ENCODE measurements around the gene ZNF786. TPM values are rescaled to one million over a fixed set of nuclear protein-coding genes. Genes with fewer than 3 reads are reported as not detected.

Gene ZNF786
- total RNA-seq, 4 donors from 2014 or later = 1.3 to 4.1 (median 3.1) TPM

GRCh38 chr7:149099058-149099457, 8.5 kb upstream of the ZNF786 start:
- TF ChIP-seq, protein P1, sequence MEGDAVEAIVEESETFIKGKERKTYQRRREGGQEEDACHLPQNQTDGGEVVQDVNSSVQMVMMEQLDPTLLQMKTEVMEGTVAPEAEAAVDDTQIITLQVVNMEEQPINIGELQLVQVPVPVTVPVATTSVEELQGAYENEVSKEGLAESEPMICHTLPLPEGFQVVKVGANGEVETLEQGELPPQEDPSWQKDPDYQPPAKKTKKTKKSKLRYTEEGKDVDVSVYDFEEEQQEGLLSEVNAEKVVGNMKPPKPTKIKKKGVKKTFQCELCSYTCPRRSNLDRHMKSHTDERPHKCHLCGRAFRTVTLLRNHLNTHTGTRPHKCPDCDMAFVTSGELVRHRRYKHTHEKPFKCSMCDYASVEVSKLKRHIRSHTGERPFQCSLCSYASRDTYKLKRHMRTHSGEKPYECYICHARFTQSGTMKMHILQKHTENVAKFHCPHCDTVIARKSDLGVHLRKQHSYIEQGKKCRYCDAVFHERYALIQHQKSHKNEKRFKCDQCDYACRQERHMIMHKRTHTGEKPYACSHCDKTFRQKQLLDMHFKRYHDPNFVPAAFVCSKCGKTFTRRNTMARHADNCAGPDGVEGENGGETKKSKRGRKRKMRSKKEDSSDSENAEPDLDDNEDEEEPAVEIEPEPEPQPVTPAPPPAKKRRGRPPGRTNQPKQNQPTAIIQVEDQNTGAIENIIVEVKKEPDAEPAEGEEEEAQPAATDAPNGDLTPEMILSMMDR (IDR thresholded peaks at IDR 0.05; ENCODE audit: low read depth) = no peak

DNA sequence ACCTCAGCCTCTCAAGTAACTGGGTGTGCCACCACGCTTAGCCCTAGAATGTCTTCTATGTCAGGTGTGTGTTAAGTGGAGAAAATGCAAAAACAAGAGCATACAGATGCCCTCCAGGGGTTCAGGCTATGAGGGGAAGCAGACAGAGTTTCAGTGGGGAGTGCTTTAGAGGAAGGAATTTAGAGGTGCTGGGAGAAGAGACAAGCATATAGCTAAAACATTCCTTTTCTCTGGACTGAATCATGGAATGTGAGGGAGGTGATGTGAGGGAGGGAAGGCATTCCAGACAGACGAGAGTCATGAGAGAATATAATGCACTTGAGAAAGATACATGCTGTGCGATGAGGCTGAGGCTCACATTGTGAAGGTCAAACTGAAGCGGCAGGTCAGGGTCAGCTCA, 6.6 kb upstream of the ZNF786 start:
- TF ChIP-seq, protein P1 (IDR thresholded peaks at IDR 0.05; ENCODE audit: low read depth) = no peak

DNA sequence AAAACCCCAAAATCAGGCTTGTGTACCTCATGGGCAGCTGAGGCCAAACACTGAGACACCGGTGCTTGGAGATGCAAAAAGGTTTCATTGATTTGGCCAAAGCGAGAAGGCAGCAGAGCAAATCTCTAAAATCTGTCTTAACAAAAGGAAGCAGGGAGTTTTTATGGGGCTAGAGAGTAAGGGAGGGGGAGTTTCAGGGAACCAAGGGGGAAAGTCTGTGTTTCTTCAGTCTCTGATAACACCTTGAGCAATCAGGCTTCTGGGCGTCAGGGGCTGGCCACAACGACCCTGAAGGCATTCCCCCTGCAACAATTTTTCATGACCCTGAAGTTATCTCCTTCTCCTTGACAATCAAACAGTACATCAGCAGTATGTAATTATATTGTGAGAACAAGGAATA, 2.7 kb upstream of the ZNF786 start:
- TF ChIP-seq, protein P1 (IDR thresholded peaks at IDR 0.05; ENCODE audit: low read depth) = no peak

DNA sequence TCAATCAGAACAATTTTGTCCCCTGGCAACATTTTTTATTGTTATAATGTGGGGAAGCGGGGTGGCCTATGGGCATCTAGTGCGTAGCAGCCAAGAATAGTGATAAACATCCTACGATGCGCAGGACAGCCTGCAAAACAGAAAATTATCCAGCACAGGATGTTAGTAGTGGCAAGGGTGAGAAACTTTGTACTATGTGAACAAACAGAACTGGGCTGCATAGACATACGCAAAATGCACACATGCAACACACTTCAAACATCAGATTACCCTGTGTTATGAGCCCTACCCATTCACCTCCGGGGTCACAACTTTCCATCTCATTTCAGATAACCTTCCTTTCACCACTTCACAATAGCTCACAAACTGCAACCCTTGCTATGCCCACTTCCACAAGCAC, 3.1 kb downstream of the ZNF786 start:
- TF ChIP-seq, protein P1 (IDR thresholded peaks at IDR 0.05; ENCODE audit: low read depth) = no peak

GRCh38 chr7:149085866-149086265, 4.7 kb downstream of the ZNF786 start:
- TF ChIP-seq, protein P1 (IDR thresholded peaks at IDR 0.05; ENCODE audit: low read depth) = no peak

DNA sequence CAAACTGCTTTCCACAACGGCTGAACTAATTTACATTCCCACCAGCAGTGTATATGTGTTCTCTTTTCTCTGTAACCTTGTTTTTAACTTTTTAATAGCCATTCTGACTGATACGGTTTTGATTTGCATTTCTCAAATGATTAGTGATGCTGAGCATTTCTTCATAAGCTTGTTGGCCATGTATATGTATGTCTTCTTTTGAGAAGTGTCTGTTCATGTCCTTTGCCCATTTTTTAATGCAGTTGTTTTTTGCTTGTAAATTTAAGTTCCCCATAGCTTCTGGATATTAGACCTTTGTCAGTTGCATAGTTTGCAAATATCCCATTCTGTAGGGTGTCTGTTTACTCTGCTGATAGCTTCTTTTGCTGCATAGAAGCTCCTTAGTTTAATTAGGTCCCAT, 6.1 kb downstream of the ZNF786 start:
- TF ChIP-seq, protein P1 (IDR thresholded peaks at IDR 0.05; ENCODE audit: low read depth) = no peak

GRCh38 chr7:149081914-149082313, 8.6 kb downstream of the ZNF786 start:
- TF ChIP-seq, protein P1 (IDR thresholded peaks at IDR 0.05; ENCODE audit: low read depth) = no peak

All from subcutaneous adipose tissue (tissue), 4 donors.